Measurements from ENCODE around the gene MSI2. TPM values are rescaled to one million over a fixed set of nuclear protein-coding genes. Genes with fewer than 3 reads are reported as not detected.
A peak's percentile ranks its signal among the peaks of the same experiment; 100 is the strongest.

MSI2 gene
- total RNA-seq, 1 donor from 2014 or later: 31.3 TPM

- ATAC-seq: no peak
- intact Hi-C loops (cut with DNase I): no loop called here
- Histone ChIP-seq H3K4me3 (no peak overlapping the region), H3K9me3 (no peaks in the 10 kb centered on the region), H3K27me3 (no peaks in the 10 kb centered on the region), H3K27ac (no peak overlapping the region), H3K36me3 (no peaks in the 10 kb centered on the region), H3K4me1 (peaks cover 12% of the 10 kb centered on the region)
- no peak for DNase-seq
- TF ChIP-seq, protein P1, sequence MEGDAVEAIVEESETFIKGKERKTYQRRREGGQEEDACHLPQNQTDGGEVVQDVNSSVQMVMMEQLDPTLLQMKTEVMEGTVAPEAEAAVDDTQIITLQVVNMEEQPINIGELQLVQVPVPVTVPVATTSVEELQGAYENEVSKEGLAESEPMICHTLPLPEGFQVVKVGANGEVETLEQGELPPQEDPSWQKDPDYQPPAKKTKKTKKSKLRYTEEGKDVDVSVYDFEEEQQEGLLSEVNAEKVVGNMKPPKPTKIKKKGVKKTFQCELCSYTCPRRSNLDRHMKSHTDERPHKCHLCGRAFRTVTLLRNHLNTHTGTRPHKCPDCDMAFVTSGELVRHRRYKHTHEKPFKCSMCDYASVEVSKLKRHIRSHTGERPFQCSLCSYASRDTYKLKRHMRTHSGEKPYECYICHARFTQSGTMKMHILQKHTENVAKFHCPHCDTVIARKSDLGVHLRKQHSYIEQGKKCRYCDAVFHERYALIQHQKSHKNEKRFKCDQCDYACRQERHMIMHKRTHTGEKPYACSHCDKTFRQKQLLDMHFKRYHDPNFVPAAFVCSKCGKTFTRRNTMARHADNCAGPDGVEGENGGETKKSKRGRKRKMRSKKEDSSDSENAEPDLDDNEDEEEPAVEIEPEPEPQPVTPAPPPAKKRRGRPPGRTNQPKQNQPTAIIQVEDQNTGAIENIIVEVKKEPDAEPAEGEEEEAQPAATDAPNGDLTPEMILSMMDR (IDR thresholded peaks at IDR 0.05): no peak
Measured at GRCh38 chr17:57475796-57476195, 219.5 kb downstream of the MSI2 start.

DNA sequence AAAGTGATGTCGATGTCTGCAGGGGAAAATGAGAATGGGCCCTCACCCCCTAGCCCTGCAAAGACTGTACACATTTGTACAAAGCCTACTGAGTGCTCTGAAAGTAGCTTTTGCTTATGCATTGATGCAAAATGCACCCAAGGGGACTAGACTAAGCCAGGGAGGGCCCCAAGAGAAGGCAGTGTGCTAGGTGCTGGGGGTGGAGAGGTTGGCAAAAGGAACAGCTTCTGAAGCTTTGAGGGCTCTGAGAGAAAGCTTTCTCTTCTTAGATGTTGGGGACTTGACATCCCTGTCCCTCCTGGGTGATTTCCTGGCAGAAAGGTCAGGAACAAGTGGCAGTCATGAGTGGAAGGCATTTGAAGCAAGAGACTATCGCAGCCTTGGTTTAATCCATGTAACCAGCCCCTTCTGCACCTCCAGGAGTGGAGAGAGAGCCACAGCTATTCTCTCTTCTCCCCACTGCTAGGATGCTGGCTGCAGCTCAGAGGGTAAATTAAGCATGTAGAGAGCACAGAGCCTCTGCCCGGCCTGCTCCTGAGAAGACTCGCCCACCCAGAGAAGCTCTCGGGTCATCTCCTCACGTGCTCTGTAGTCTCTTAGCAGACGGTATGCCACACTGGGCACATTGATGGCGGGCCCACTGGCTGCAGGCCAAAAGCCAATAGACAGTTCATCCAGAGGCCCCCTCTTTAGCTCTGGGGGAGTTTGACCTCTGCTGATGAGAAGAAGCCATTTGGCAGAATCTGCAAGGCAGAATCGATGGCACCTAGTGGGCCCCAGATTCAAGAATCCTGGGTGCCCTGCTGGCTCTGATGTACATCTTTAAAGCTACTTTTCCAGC lies 221.4 kb downstream of the MSI2 start:
- intact Hi-C loops (cut with DNase I): no loop called here
- Histone ChIP-seq H3K27me3 (no peaks in the 10 kb centered on the region), H3K36me3 (no peaks in the 10 kb centered on the region), H3K4me3 (no peak overlapping the region), H3K4me1 (peaks cover 11% of the 10 kb centered on the region), H3K9me3 (no peaks in the 10 kb centered on the region), H3K27ac (no peak overlapping the region)
- DNase-seq: no peak
- TF ChIP-seq, protein P1 (IDR thresholded peaks at IDR 0.05): no peak
- ATAC-seq: no peak

DNA sequence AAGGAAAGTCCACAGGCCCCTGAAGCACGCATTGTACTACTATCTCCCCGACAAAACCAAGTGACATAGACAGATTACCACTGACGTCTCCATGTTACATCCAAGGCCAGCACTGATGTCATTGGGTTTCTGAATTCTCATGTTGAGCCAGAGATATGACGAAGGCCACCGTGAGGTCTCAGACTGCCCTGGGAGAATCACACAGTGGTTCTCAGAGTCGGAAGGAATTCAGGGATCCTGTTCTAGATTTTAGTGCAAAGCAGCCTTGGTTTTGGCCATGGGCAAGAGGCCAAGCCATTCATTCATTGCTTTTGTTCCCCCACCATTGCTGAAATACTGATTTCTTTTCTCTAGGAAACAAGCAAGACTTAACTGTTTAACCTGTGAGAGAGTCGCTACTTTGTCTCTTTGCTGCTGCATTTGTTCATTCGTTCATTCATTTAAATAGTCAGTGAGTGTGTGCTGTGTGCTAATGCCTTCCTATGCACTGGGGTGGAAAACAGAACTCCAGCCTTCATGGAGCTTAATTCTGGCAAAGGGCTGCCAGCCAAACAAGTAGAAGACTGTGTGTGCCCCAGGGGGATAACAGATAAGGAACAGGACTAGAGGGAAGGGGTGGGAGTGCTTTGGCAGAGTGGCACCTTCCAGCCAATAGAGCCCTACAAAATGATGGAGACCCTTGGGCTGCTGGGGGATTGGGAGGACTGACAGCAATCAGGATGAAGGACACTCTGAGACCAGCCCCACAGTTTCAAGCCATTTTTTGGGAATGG lies 222.3 kb downstream of the MSI2 start:
- DNase-seq (no peak), ATAC-seq (no peak)
- Histone ChIP-seq H3K36me3 (no peaks in the 10 kb centered on the region), H3K4me3 (no peak overlapping the region), H3K27ac (no peak overlapping the region), H3K27me3 (no peaks in the 10 kb centered on the region), H3K9me3 (no peaks in the 10 kb centered on the region), H3K4me1 (peaks cover 4% of the 10 kb centered on the region)
- TF ChIP-seq, protein P1 (IDR thresholded peaks at IDR 0.05): no peak
- intact Hi-C loops (cut with DNase I): no loop called here

GRCh38 chr17:57480438-57481196 lies 224.3 kb downstream of the MSI2 start:
- no peaks in the 10 kb centered on the region for H3K36me3 ChIP-seq
- intact Hi-C loops (cut with DNase I): no loop called here
- H3K4me3 ChIP-seq: no peak overlapping the region
- DNase-seq (no peak), ATAC-seq (peak; percentile 19)
- no peaks in the 10 kb centered on the region for H3K4me1 ChIP-seq
- no peaks in the 10 kb centered on the region for H3K9me3 ChIP-seq
- H3K27ac ChIP-seq: no peak overlapping the region
- TF ChIP-seq, protein P1 (IDR thresholded peaks at IDR 0.05): no peak
- H3K27me3 ChIP-seq: no peaks in the 10 kb centered on the region

DNA sequence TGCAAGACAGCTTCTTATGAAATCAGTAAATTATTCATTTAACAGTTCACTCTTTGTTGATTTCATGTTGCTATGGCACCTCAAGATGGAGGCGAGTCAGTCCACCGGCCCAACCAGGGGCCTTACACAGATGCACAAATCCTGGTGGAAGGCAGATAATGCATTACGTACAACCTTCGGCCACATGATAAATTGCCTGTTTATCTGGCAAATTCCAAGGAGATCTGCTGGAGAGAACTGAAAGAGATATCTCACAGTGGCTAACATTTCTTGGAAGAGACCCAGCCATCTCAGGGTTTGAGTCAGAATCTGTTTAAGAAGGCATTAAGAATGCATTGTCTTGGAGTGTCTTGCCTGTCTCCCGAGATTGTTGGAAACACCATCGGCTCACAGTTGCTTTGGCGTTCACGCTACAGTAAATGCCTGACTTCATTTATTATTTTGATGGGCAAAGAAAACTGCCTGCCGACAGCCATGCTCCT lies 225.6 kb downstream of the MSI2 start:
- DNase-seq (no peak), ATAC-seq (no peak)
- H3K9me3 ChIP-seq: no peaks in the 10 kb centered on the region
- H3K27ac ChIP-seq: no peak overlapping the region
- no peaks in the 10 kb centered on the region for H3K4me1 ChIP-seq
- no peak overlapping the region for H3K4me3 ChIP-seq
- H3K27me3 ChIP-seq: no peaks in the 10 kb centered on the region
- intact Hi-C loops (cut with DNase I): no loop called here
- TF ChIP-seq, protein P1 (IDR thresholded peaks at IDR 0.05): no peak
- H3K36me3 ChIP-seq: no peaks in the 10 kb centered on the region

Measured in upper lobe of right lung (tissue), 1 donor.